Measurements from ENCODE around the gene OPALIN. TPM values are rescaled to one million over a fixed set of nuclear protein-coding genes. Genes with fewer than 3 reads are reported as not detected.

Gene OPALIN
- total RNA-seq: not detected

DNA sequence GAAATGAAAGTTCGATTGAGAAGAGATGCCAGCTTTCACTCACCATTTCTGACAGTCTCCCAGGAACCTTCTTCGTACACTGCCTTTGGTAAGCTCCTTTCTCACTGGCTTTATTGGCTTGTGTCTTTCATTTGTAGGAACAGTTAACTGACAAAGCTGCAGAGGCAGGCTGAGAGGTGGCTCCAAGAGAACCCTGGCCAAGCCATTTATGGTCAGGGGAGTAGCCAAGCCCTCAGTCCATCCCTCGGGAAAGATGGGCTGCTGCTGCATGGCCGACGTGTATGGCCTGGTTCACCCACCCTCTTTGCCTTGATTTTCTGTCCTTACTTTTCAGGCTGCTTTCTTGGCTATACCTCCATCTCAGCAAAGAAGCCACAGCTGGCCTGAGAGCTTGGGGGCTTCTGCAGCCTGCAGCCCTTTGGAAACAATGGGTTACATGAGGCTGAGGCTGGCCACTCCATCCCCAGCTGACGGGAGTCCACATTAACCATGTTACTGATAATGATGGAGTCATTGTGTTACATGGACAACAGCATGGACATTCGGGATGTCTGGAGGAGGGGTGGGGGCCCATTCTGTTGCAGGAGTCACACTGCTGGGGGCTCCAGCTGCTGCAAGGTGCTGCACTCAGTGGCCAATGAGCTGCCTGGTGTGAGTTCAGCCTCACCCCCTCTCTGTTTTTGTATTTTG is at the start of gene OPALIN:
TSS of gene OPALIN (minus strand) at position 152 of the 690 bp plus-strand sequence. CDS start at position 46, 106 bp downstream.
- Histone ChIP-seq H3K4me3 (no peak within 1 kb of the TSS), H3K36me3 (no peaks in the 10 kb centered on the region), H3K27me3 (peaks cover 0 to 18% (median 0%) of the 10 kb centered on the region in 4 donors), H3K27ac (replicated peaks in 1 of 4) (no peak within 1 kb of the TSS), H3K4me1 (no peaks in the 10 kb centered on the region), H3K9me3 (no peaks in the 10 kb centered on the region)
- no peak for DNase-seq (ENCODE audit: extremely low spot score)
- WGBS: 71% methylated on average over 5 of the region's 7 CpGs
- no peak for TF ChIP-seq POLR2A (IDR thresholded peaks at IDR 0.05; ENCODE audit: low read depth)
- no peak for TF ChIP-seq POLR2AphosphoS5 (IDR thresholded peaks at IDR 0.05)
- TF ChIP-seq, protein P1, sequence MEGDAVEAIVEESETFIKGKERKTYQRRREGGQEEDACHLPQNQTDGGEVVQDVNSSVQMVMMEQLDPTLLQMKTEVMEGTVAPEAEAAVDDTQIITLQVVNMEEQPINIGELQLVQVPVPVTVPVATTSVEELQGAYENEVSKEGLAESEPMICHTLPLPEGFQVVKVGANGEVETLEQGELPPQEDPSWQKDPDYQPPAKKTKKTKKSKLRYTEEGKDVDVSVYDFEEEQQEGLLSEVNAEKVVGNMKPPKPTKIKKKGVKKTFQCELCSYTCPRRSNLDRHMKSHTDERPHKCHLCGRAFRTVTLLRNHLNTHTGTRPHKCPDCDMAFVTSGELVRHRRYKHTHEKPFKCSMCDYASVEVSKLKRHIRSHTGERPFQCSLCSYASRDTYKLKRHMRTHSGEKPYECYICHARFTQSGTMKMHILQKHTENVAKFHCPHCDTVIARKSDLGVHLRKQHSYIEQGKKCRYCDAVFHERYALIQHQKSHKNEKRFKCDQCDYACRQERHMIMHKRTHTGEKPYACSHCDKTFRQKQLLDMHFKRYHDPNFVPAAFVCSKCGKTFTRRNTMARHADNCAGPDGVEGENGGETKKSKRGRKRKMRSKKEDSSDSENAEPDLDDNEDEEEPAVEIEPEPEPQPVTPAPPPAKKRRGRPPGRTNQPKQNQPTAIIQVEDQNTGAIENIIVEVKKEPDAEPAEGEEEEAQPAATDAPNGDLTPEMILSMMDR (IDR thresholded peaks at IDR 0.05): no peak
- TF ChIP-seq EP300 (IDR thresholded peaks at IDR 0.05): no peak
- intact Hi-C loops (cut with DNase I): no loop called here

- Histone ChIP-seq H3K4me3 (no peak overlapping the region), H3K9me3 (no peaks in the 10 kb centered on the region), H3K4me1 (no peaks in the 10 kb centered on the region), H3K27ac (replicated peaks in 1 of 4) (no peak overlapping the region), H3K36me3 (no peaks in the 10 kb centered on the region), H3K27me3 (peaks cover 0 to 58% (median 0%) of the 10 kb centered on the region in 4 donors)
- no peak for DNase-seq (ENCODE audit: extremely low spot score)
- intact Hi-C loops (cut with DNase I): no loop called here
- TF ChIP-seq POLR2A (IDR thresholded peaks at IDR 0.05; ENCODE audit: low read depth): no peak
- no peak for TF ChIP-seq EP300 (IDR thresholded peaks at IDR 0.05)
- TF ChIP-seq POLR2AphosphoS5 (IDR thresholded peaks at IDR 0.05): no peak
- TF ChIP-seq, protein P1 (IDR thresholded peaks at IDR 0.05): no peak
- 73% methylated on average over 1 of the region's 1 CpG for WGBS
Measured at GRCh38 chr10:96408201-96408600, 49.4 kb upstream of the OPALIN start.

GRCh38 chr10:96407560-96408069 is 48.8 kb upstream of the OPALIN start:
- 82% methylated on average over 15 of the region's 15 CpGs for WGBS
- Histone ChIP-seq H3K36me3 (no peaks in the 10 kb centered on the region), H3K4me1 (no peaks in the 10 kb centered on the region), H3K9me3 (no peaks in the 10 kb centered on the region), H3K27ac (replicated peaks in 1 of 4) (no peak overlapping the region), H3K27me3 (peaks cover 0 to 59% (median 0%) of the 10 kb centered on the region in 4 donors), H3K4me3 (no peak overlapping the region)
- intact Hi-C loops (cut with DNase I): no loop called here
- DNase-seq (ENCODE audit: extremely low spot score): no peak
- TF ChIP-seq, protein P1 (IDR thresholded peaks at IDR 0.05): no peak
- no peak for TF ChIP-seq EP300 (IDR thresholded peaks at IDR 0.05)
- no peak for TF ChIP-seq POLR2A (IDR thresholded peaks at IDR 0.05; ENCODE audit: low read depth)
- no peak for TF ChIP-seq POLR2AphosphoS5 (IDR thresholded peaks at IDR 0.05)

DNA sequence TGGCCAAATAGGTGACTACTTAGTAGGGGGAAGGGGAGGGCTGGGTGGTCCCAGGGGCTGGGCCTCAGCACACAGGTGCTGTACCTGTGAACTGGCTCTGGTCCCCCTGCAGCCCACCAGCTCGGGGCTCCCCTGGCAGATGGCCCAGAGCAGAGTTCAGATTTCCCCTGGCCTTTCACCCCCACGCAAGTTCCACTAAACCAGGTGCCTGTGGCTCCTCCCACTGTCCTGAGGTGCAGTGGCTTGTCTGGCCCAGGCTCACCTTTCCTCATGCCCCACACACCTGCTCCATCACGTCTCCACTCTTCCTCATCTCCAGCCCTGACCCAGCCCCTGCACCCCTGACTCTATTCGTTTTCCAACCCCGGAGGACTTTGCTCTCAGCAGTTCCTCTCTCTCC is 47.3 kb upstream of the OPALIN start:
- no peaks in the 10 kb centered on the region for H3K36me3 ChIP-seq
- H3K4me3 ChIP-seq: no peak overlapping the region
- H3K27me3 ChIP-seq: peaks cover 0 to 61% (median 0%) of the 10 kb centered on the region in 4 donors
- no peak overlapping the region for H3K27ac ChIP-seq (replicated peaks in 1 of 4)
- TF ChIP-seq EP300 (IDR thresholded peaks at IDR 0.05) (no peak), POLR2A (IDR thresholded peaks at IDR 0.05; ENCODE audit: low read depth) (no peak), POLR2AphosphoS5 (IDR thresholded peaks at IDR 0.05) (no peak)
- TF ChIP-seq, protein P1 (IDR thresholded peaks at IDR 0.05): no peak
- WGBS: 92% methylated on average over 5 of the region's 5 CpGs
- no peak for DNase-seq (ENCODE audit: extremely low spot score)
- no peaks in the 10 kb centered on the region for H3K9me3 ChIP-seq
- intact Hi-C loops (cut with DNase I): no loop called here
- H3K4me1 ChIP-seq: peaks cover 0 to 2% (median 0%) of the 10 kb centered on the region in 4 donors

Data from esophagus muscularis mucosa (tissue), 4 donors.